Natural killer cell (primary cell): ENCODE measurements around the gene SAMD14. TPM values are rescaled to one million over a fixed set of nuclear protein-coding genes. Genes with fewer than 3 reads are reported as not detected.

Experiments
- ATAC-seq, 3 donors: fragments of 150-1000 bp in 2 of 3; fragments of 200-7000 bp in 1 of 3; cut with Tn5 transposase; 1 replicate in 1 of 3; 2 replicates in 2 of 3; pipeline ENCODE4 v1.10.0; 2021; ENCODE audit warnings: mild to moderate bottlenecking in 2 of 3, moderate library complexity in 2 of 3
- DNase-seq, 2 donors: peaks; one replicate each; pipeline versions ENCODE4 v3.0.0 to v3.0.0-alpha.2; 2013 to 2021; ENCODE audit warnings: mixed read lengths in 1 of 2
- H3K27ac ChIP-seq: one replicate; pipeline ENCODE4 v1.5.1; 2013; ENCODE audit warnings: mild to moderate bottlenecking, low read length
- H3K27me3 ChIP-seq: one replicate; pipeline ENCODE4 v1.6.1; 2013; ENCODE audit warnings: low read length; ENCODE audit not compliant: control insufficient read depth, insufficient read depth
- H3K36me3 ChIP-seq: one replicate; pipeline ENCODE4 v1.6.1; 2013; ENCODE audit warnings: low read length; ENCODE audit not compliant: control insufficient read depth, insufficient read depth
- H3K4me1 ChIP-seq: one replicate; pipeline ENCODE4 v1.6.1; 2013; ENCODE audit warnings: low read length; ENCODE audit not compliant: control insufficient read depth, insufficient read depth
- H3K4me3 ChIP-seq: one replicate; pipeline ENCODE4 v1.5.1; 2013; ENCODE audit warnings: low read length
- H3K9me3 ChIP-seq: one replicate; pipeline ENCODE4 v1.6.1; 2013; ENCODE audit warnings: low read length; ENCODE audit not compliant: control insufficient read depth, insufficient read depth
- H3K27ac Mint-ChIP-seq, 2 donors: one replicate each; pipeline ENCODE4 v1.8.0; 2022; ENCODE audit warnings: mild to moderate bottlenecking in 2 of 2, mixed read lengths in 2 of 2, moderate library complexity in 1 of 2
- H3K27me3 Mint-ChIP-seq, 2 donors: one replicate each; pipeline ENCODE4 v1.8.0; 2022; ENCODE audit warnings: low read depth in 2 of 2, mixed read lengths in 2 of 2
- H3K36me3 Mint-ChIP-seq: one replicate; pipeline ENCODE4 v1.8.0; 2022; ENCODE audit warnings: mixed read lengths
- H3K4me1 Mint-ChIP-seq, 2 donors: one replicate each; pipeline ENCODE4 v1.8.0; 2022; ENCODE audit warnings: mixed read lengths in 2 of 2
- H3K4me3 Mint-ChIP-seq: one replicate; pipeline ENCODE4 v1.8.0; 2022; ENCODE audit warnings: mild to moderate bottlenecking, moderate library complexity, mixed read lengths
- H3K9me3 Mint-ChIP-seq, 2 donors: one replicate each; pipeline ENCODE4 v1.8.0; 2022; ENCODE audit warnings: mixed read lengths in 2 of 2
- CTCF ChIP-seq: fragments of 200-600 bp; IDR thresholded peaks from one replicate; pipeline ENCODE4 v1.8.0; 2022; ENCODE audit warnings: antibody characterized with exemption
- WGBS: methylation state at CpG from one replicate; pipeline ENCODE4 v1.1.7; 2013; ENCODE audit warnings: missing lambda C conversion rate; ENCODE audit not compliant: insufficient coverage; 5-methylcytosine and 5-hydroxymethylcytosine counted together
- intact Hi-C: fragments of 100-400 bp; cut with micrococcal nuclease; formaldehyde crosslinking; loops from one replicate; pipeline ENCODE4 v1.14.2; 2022
- total RNA-seq, 4 donors: library from RNA; stranded (reverse); fragments of 120-200 nt in 1 of 4; gene quantifications; one replicate each; pipeline versions ENCODE4 v1.2.3 to v1.2.4, GENCODE V29; 2013 to 2022

Gene SAMD14
- total RNA-seq, 3 donors from 2014 or later (not counting 1 experiment from before 2014, with no cell fraction given): 1.1 to 2.1 (median 1.5) TPM

GRCh38 chr17:50090071-50090470, 39.9 kb downstream of the SAMD14 start:
- no peak overlapping the region for H3K27ac ChIP-seq
- DNase-seq: no peak
- H3K4me3 ChIP-seq: no peak overlapping the region
- WGBS: 93% methylated on average over 6 of the region's 6 CpGs
- no peaks in the 10 kb centered on the region for H3K4me1 ChIP-seq
- TF ChIP-seq CTCF: no peak
- H3K27me3 ChIP-seq: no peaks in the 10 kb centered on the region
- intact Hi-C loops: loop anchor here (10.0 kb wide), 1 partner anchor 205 kb away; no protein-coding TSS in a partner anchor
- no peak overlapping the region for H3K27ac Mint-ChIP-seq
- H3K9me3 Mint-ChIP-seq: no peaks in the 10 kb centered on the region
- H3K4me3 Mint-ChIP-seq: no peak overlapping the region
- peaks cover 11 to 12% of the 10 kb centered on the region in 2 donors for H3K4me1 Mint-ChIP-seq
- H3K36me3 Mint-ChIP-seq: no peaks in the 10 kb centered on the region
- no peaks in the 10 kb centered on the region for H3K9me3 ChIP-seq
- ATAC-seq: no peak
- H3K27me3 Mint-ChIP-seq: peaks cover 0 to 4% of the 10 kb centered on the region in 2 donors
- no peaks in the 10 kb centered on the region for H3K36me3 ChIP-seq

- 90% methylated on average over 25 of the region's 25 CpGs for WGBS
- DNase-seq (no peak), ATAC-seq (no peak)
- no peaks in the 10 kb centered on the region for H3K36me3 ChIP-seq
- H3K9me3 Mint-ChIP-seq: no peaks in the 10 kb centered on the region
- no peak overlapping the region for H3K4me3 Mint-ChIP-seq
- H3K27me3 ChIP-seq: no peaks in the 10 kb centered on the region
- no peaks in the 10 kb centered on the region for H3K36me3 Mint-ChIP-seq
- H3K4me1 ChIP-seq: no peaks in the 10 kb centered on the region
- H3K27ac ChIP-seq: no peak overlapping the region
- TF ChIP-seq CTCF: no peak
- intact Hi-C loops: no loop called here
- H3K4me3 ChIP-seq: no peak overlapping the region
- peaks cover 2 to 3% of the 10 kb centered on the region in 2 donors for H3K4me1 Mint-ChIP-seq
- peaks cover 0 to 4% of the 10 kb centered on the region in 2 donors for H3K27me3 Mint-ChIP-seq
- no peak overlapping the region for H3K27ac Mint-ChIP-seq
- H3K9me3 ChIP-seq: no peaks in the 10 kb centered on the region
Observed at GRCh38 chr17:50088952-50089825, 40.8 kb downstream of the SAMD14 start.

GRCh38 chr17:50087912-50088405, 42.0 kb downstream of the SAMD14 start:
- intact Hi-C loops: loop anchor here (1.0 to 2.0 kb wide), 2 partner anchors 62 to 515 kb away; no protein-coding TSS in a partner anchor
- no peaks in the 10 kb centered on the region for H3K9me3 Mint-ChIP-seq
- TF ChIP-seq CTCF: no peak
- H3K4me3 ChIP-seq: no peak overlapping the region
- ATAC-seq (no peak), DNase-seq (no peak)
- no peaks in the 10 kb centered on the region for H3K4me1 ChIP-seq
- H3K4me3 Mint-ChIP-seq: no peak overlapping the region
- H3K27ac Mint-ChIP-seq: no peak overlapping the region
- H3K27me3 ChIP-seq: no peaks in the 10 kb centered on the region
- H3K36me3 Mint-ChIP-seq: no peaks in the 10 kb centered on the region
- 84% methylated on average over 19 of the region's 19 CpGs for WGBS
- H3K36me3 ChIP-seq: no peaks in the 10 kb centered on the region
- H3K27ac ChIP-seq: no peak overlapping the region
- no peaks in the 10 kb centered on the region for H3K9me3 ChIP-seq
- peaks cover 0 to 4% of the 10 kb centered on the region in 2 donors for H3K27me3 Mint-ChIP-seq
- H3K4me1 Mint-ChIP-seq: no peaks in the 10 kb centered on the region
